PC-3 (cell line): Measurements from ENCODE around the gene RAB6C. TPM values are rescaled to one million over a fixed set of nuclear protein-coding genes. Genes with fewer than 3 reads are reported as not detected.

Experiments used
- total RNA-seq: library from RNA; depleted of rRNA; stranded (reverse); fragments of >200 nt; gene quantifications from 2 replicates; pipeline ENCODE4 v1.2.3, GENCODE V29; 2014; rRNA removed

Gene RAB6C
- total RNA-seq, 1 experiment from 2014 or later = 0.04 TPM

Other genes with a start within 250 kb of the RAB6C start
- not detected in 2 replicates for gene POTEF, start 149.6 kb downstream of the RAB6C start, total RNA-seq
- 8.6 and 9.8 TPM in 2 replicates for gene CCDC74B, start 165.4 kb downstream of the RAB6C start, total RNA-seq
- 64.4 and 82.2 TPM in 2 replicates for gene SMPD4, start 201.9 kb downstream of the RAB6C start, total RNA-seq
- gene MZT2B, start 202.6 kb downstream of the RAB6C start, total RNA-seq = 502 and 600 TPM in 2 replicates
- not detected in 2 replicates for gene TUBA3E, start 218.8 kb downstream of the RAB6C start, total RNA-seq